ENCODE measurements around the gene GPR156. TPM values are rescaled to one million over a fixed set of nuclear protein-coding genes. Genes with fewer than 3 reads are reported as not detected.

Gene GPR156
- total RNA-seq, 2 experiments from 2014 or later, result not detected

DNA sequence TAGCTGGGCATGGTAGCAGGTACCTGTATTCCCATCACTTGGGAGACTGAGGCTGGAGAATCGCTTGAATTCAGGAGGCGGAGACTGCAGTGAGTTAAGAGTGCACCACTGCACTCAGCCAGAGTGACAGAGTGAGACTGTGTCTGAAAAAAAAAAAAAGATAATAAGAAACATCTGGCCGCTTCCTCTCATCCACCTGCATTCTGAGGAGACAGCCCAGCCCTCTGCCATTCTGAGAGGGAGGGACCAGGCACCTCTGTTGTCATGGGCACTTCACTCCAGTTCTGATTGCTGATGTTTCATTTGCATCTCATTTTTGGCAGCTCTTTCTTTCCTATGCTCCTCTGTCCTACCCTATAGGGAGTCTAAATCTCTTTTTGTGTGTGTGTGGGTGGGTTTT lies 154.4 kb downstream of the GPR156 start:
- Mint-ChIP-seq H3K4me3 (no peak overlapping the region), H3K4me1 (ENCODE audit: low read depth) (no peaks in the 10 kb centered on the region), H3K27ac (no peak overlapping the region), H3K27me3 (ENCODE audit: low read depth) (no peaks in the 10 kb centered on the region), H3K36me3 (ENCODE audit: low read depth) (no peaks in the 10 kb centered on the region), H3K9me3 (ENCODE audit: insufficient read depth) (no peaks in the 10 kb centered on the region)
- ATAC-seq, result no peak
- POLR2A ChIA-PET, result interaction anchor here (0.6 kb wide), 1 partner anchor 9 kb away, joined by 3 read pairs; no protein-coding TSS in a partner anchor
- CTCF ChIA-PET, result no interaction called here
- no peak for DNase-seq

DNA sequence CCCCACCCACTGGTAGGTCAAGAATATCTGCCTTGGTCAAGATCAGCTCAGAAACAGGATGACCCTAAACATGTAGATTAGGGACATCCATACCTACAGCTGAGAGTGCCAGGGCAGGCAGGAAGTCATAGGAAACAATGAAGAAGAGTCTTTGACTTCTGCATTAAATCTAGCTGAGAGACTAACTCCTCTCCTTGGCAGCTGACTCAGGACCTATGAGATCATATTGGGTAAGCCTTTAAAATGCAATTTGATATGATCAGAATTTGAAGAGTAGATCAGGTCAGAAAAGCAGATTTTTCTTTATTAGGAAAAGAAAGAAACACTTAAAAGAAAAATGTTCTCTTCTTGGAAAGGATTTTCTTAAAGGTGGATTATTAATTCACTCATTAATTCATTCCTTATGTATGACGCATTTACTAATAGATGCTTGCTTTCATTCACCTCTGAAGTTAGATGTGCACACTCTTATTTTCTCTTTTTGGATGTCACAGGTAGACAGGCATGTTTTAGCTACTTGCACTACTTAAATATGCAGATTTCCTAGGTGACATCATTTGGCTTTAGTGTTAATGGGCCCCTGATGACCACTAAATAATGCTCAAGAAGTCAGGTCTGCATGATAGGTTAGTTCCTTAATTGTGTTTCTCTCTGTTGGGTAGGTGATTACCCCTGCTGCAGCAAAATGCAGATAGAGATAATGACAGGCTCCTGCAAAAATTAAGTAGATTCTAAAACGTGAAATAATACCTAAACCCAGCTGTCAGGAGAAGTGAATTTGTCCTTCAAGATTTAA lies 155.1 kb downstream of the GPR156 start:
- no peak for ATAC-seq
- no peak for DNase-seq
- CTCF ChIA-PET, result no interaction called here
- Mint-ChIP-seq H3K4me3 (no peak overlapping the region), H3K27ac (no peak overlapping the region), H3K9me3 (ENCODE audit: insufficient read depth) (no peaks in the 10 kb centered on the region), H3K36me3 (ENCODE audit: low read depth) (no peaks in the 10 kb centered on the region), H3K4me1 (ENCODE audit: low read depth) (no peaks in the 10 kb centered on the region), H3K27me3 (ENCODE audit: low read depth) (no peaks in the 10 kb centered on the region)
- POLR2A ChIA-PET, result interaction anchor here (0.6 kb wide), 1 partner anchor 10 kb away, joined by 3 read pairs; no protein-coding TSS in a partner anchor

DNA sequence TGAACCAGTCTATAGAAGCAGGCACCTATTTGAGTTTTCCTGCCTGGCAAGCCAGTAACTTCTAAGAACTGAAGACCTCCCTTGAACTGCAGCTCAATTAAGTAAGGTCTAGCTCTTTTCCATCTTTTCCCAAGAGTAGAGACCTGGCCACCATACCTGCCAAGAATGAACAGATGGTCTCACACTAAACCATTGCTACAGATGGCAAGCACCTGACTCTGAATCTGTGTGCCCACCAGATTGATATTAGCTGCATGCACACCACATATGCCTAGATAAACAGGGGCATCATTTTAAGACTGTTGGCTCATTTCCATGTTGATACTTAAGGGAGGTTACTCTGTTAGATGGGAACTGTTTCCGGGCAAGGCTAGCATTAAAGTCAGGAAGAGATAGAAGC lies 156.0 kb downstream of the GPR156 start:
- Mint-ChIP-seq H3K4me3 (no peak overlapping the region), H3K27ac (no peak overlapping the region), H3K27me3 (ENCODE audit: low read depth) (no peaks in the 10 kb centered on the region), H3K4me1 (ENCODE audit: low read depth) (no peaks in the 10 kb centered on the region), H3K9me3 (ENCODE audit: insufficient read depth) (no peaks in the 10 kb centered on the region), H3K36me3 (ENCODE audit: low read depth) (no peaks in the 10 kb centered on the region)
- no peak for ATAC-seq
- ChIA-PET CTCF (no interaction called here), POLR2A (no interaction called here)
- no peak for DNase-seq

DNA sequence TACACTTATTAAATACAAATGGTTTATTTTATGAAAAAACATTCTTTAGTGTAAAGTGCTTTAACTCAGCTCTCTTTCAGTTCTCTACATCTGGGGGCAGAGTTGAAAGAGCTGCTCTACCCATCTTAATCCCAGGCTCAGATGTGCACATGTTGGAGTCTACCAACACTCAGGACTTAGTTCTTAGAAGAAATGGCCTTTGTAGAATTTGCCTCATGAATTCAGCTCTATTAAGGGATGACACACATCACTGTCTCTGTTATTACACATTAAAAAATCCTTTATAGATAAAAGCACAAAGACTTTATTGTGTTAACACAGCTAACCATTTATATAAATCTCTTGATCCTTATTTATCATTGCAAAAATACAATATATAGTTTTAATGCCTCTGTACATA lies 159.0 kb downstream of the GPR156 start:
- H3K9me3 Mint-ChIP-seq (ENCODE audit: insufficient read depth), result no peaks in the 10 kb centered on the region
- POLR2A ChIA-PET, result interaction anchor here (0.7 kb wide), 1 partner anchor 21 kb away, joined by 3 read pairs; no protein-coding TSS in a partner anchor
- H3K36me3 Mint-ChIP-seq (ENCODE audit: low read depth), result no peaks in the 10 kb centered on the region
- DNase-seq, result no peak
- CTCF ChIA-PET, result interaction anchor here (1.8 to 1.9 kb wide), 2 partner anchors 21 to 234 kb away, joined by 5 to 6 read pairs; no protein-coding TSS in a partner anchor
- H3K27me3 Mint-ChIP-seq (ENCODE audit: low read depth), result no peaks in the 10 kb centered on the region
- no peak for ATAC-seq
- H3K27ac Mint-ChIP-seq, result no peak overlapping the region
- no peak overlapping the region for H3K4me3 Mint-ChIP-seq
- no peaks in the 10 kb centered on the region for H3K4me1 Mint-ChIP-seq (ENCODE audit: low read depth)

DNA sequence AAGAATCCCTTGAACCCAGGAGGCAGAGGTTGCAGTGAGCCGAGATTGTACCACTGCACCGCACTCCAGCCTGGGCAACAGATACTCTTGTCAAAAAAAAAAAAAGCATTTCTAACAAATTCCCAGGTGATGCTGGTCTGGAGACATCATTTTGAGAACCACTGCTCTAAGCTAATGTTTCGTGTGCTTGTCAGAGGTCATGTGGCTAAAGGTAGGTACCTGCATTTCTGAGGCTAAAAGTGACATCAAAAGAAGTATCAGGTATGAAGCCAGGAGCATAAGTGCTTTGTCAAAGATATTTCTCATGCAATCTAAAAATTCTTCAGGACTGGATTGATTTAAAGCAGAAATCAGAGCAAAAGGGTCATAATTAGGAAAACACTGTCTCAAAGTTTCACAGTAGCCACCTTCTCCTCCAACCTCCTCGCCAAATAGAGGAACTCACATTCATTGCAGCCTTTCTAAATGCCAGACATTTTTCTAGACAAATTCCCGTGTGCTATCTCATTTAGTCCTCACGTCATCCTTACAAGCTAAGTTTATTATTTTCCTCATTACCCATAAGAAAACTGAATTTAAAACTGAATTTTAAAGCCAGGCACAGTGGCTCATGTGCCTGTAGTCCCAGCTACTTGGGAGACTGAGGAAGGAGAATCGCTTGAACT lies 165.0 kb downstream of the GPR156 start:
- Mint-ChIP-seq H3K4me1 (ENCODE audit: low read depth) (no peaks in the 10 kb centered on the region), H3K36me3 (ENCODE audit: low read depth) (no peaks in the 10 kb centered on the region), H3K27ac (no peak overlapping the region), H3K4me3 (no peak overlapping the region), H3K9me3 (ENCODE audit: insufficient read depth) (no peaks in the 10 kb centered on the region), H3K27me3 (ENCODE audit: low read depth) (peaks cover 11% of the 10 kb centered on the region)
- ATAC-seq (no peak), DNase-seq (no peak)
- ChIA-PET POLR2A (interaction anchor here (0.6 kb wide), 1 partner anchor 229 kb away, joined by 6 read pairs; the partner anchor contains the start of gene LRRC58), CTCF (no interaction called here)

Other genes starting within 250 kb of the GPR156 start
- 10 to 100 TPM; 40.0 to 43.0 TPM for gene GSK3B, start 190.8 kb downstream of the GPR156 start, total RNA-seq
- 10 to 100 TPM; 25.5 to 27.9 TPM for gene LRRC58, start 64.1 kb upstream of the GPR156 start, total RNA-seq
- gene FSTL1, start 165.8 kb upstream of the GPR156 start, total RNA-seq, result under 1 TPM; 0.37 to 0.50 TPM

All from activated CD8-positive, alpha-beta T cell treated with anti-CD3 and anti-CD28 coated beads, Interleukin-2, amount 10 ng/mL, durations not matched to agents 7 days and 5 days (primary cell).